DOHH2 (cell line): ENCODE data around the gene OXSR1.
"Not testable (repeated sequence)": the region's sequence is repeated elsewhere in the genome, so short reads cannot be mapped to it uniquely, and the experiment has no call there.

Source experiments
- H3F3A ChIP-seq: fragments of 200-600 bp; sonication (generic), shearing (Covaris generic); 2 replicates; pipeline ENCODE4 v1.6.0; 2016; ENCODE audit warnings: antibody characterized with exemption, mild to moderate bottlenecking; ENCODE audit not compliant: control insufficient read depth, insufficient read depth
- H3K27ac ChIP-seq: fragments of 200-600 bp; sonication (generic); 2 replicates; pipeline ENCODE4 v1.5.1; 2014; ENCODE audit warnings: low read depth, mild to moderate bottlenecking, low read length, moderate library complexity
- H3K27me3 ChIP-seq: fragments of 200-600 bp; sonication (generic); 2 replicates; pipeline ENCODE4 v1.6.1; 2014; ENCODE audit warnings: mild to moderate bottlenecking, low read length, mixed read lengths; ENCODE audit not compliant: control insufficient read depth
- H3K36me3 ChIP-seq: fragments of 200-600 bp; sonication (generic); 2 replicates; pipeline ENCODE4 v1.6.1; 2014; ENCODE audit warnings: mild to moderate bottlenecking, low read length, moderate library complexity, mixed read lengths; ENCODE audit not compliant: control insufficient read depth
- H3K4me1 ChIP-seq: fragments of 200-600 bp; sonication (generic); 2 replicates; pipeline ENCODE4 v1.6.1; 2014; ENCODE audit warnings: mild to moderate bottlenecking, low read length, mixed read lengths; ENCODE audit not compliant: control insufficient read depth
- H3K4me2 ChIP-seq: fragments of 200-600 bp; sonication (generic); 2 replicates; pipeline ENCODE4 v1.6.0; 2014; ENCODE audit warnings: mild to moderate bottlenecking, low read length, moderate library complexity
- H3K4me3 ChIP-seq: fragments of 200-600 bp; sonication (generic); 2 replicates; pipeline ENCODE4 v1.5.1; 2014; ENCODE audit warnings: mild to moderate bottlenecking, low read length, mixed read lengths
- H3K79me2 ChIP-seq: fragments of 200-600 bp; sonication (generic); 2 replicates; pipeline ENCODE4 v1.6.1; 2014; ENCODE audit warnings: mild to moderate bottlenecking, low read length, mixed read lengths; ENCODE audit not compliant: control insufficient read depth
- H3K9me2 ChIP-seq: fragments of 200-600 bp; sonication (generic); replicated peaks from 2 replicates; pipeline ENCODE4 v1.6.1; 2014; ENCODE audit warnings: mild to moderate bottlenecking, low read length, mixed read lengths; ENCODE audit not compliant: control insufficient read depth
- H3K9me3 ChIP-seq: fragments of 200-600 bp; sonication (generic); 2 replicates; pipeline ENCODE4 v1.6.1; 2014; ENCODE audit warnings: antibody characterized with exemption, low read length, mixed read lengths; ENCODE audit not compliant: control insufficient read depth, insufficient read depth
- H4K20me1 ChIP-seq: fragments of 200-600 bp; sonication (generic); 2 replicates; pipeline ENCODE4 v1.6.0; 2014; ENCODE audit warnings: low read depth, mild to moderate bottlenecking, antibody characterized with exemption, low read length, moderate library complexity; ENCODE audit not compliant: control insufficient read depth, insufficient read depth
- EZH2phosphoT487 ChIP-seq: fragments of 200-600 bp; sonication (generic); IDR thresholded peaks from 2 replicates; pipeline ENCODE4 v1.6.1; 2017; ENCODE audit warnings: borderline replicate concordance, mild to moderate bottlenecking, antibody characterized with exemption, low read length, moderate library complexity, mixed read lengths
- TF ChIP-seq, protein P1 (sequence below): fragments of 200-600 bp; sonication (generic); IDR thresholded peaks from one replicate; pipeline ENCODE4 v1.5.1; 2014; ENCODE audit warnings: antibody characterized with exemption, mild to moderate bottlenecking, low read depth, low read length; ENCODE audit not compliant: poor library complexity, severe bottlenecking

Gene OXSR1

DNA sequence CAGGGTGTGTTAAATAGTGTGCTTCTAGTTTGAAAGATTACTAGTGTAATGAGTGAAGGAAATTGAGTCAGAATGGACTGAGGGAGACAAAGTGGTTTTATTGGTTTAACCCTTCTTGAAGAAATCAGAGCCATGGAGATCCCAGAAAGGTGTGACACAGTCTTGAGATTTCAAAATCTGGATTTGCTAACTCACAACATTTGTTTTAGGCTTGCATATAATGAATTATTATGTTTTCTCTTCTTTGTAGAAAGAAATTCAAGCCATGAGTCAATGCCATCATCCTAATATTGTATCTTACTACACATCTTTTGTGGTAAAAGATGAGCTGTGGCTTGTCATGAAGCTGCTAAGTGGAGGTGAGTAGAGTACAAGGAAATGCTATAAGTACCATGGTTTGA, 25.1 kb downstream of the OXSR1 start:
- no peaks in the 10 kb centered on the region for H3K27me3 ChIP-seq
- no peak overlapping the region for H3K27ac ChIP-seq
- TF ChIP-seq, protein P1, sequence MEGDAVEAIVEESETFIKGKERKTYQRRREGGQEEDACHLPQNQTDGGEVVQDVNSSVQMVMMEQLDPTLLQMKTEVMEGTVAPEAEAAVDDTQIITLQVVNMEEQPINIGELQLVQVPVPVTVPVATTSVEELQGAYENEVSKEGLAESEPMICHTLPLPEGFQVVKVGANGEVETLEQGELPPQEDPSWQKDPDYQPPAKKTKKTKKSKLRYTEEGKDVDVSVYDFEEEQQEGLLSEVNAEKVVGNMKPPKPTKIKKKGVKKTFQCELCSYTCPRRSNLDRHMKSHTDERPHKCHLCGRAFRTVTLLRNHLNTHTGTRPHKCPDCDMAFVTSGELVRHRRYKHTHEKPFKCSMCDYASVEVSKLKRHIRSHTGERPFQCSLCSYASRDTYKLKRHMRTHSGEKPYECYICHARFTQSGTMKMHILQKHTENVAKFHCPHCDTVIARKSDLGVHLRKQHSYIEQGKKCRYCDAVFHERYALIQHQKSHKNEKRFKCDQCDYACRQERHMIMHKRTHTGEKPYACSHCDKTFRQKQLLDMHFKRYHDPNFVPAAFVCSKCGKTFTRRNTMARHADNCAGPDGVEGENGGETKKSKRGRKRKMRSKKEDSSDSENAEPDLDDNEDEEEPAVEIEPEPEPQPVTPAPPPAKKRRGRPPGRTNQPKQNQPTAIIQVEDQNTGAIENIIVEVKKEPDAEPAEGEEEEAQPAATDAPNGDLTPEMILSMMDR = no peak
- TF ChIP-seq EZH2phosphoT487 = no peak
- H3K79me2 ChIP-seq = no peaks in the 10 kb centered on the region
- no peaks in the 10 kb centered on the region for H3F3A ChIP-seq
- peaks cover 50% of the 10 kb centered on the region for H3K36me3 ChIP-seq
- H3K4me2 ChIP-seq = no peak overlapping the region
- no peaks in the 10 kb centered on the region for H3K9me3 ChIP-seq
- H3K9me2 ChIP-seq = no peaks in the 10 kb centered on the region
- no peak overlapping the region for H3K4me3 ChIP-seq
- H3K4me1 ChIP-seq = no peaks in the 10 kb centered on the region
- no peaks in the 10 kb centered on the region for H4K20me1 ChIP-seq

DNA sequence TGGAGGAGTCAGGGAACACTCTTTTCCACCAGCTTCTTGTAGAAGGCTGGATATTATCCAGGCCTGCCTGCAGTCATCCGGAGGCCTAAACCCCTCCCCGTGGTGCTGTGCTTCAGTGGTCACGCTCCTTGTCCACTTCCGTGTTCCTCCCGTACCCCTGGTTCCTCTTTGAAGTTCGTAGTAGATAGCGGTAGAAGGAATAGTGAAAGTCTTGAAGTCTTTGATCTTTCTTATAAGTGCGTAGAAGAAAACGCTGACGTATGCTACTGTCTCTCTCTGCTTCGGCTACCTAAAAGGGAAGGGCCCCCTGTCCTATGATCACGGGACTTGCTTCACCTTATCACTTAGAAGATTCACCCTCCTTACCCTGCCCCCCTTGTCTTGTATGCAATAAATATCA, 37.6 kb downstream of the OXSR1 start:
- Histone ChIP-seq H3K36me3 (peaks cover 36% of the 10 kb centered on the region), H3K79me2 (peaks cover 14% of the 10 kb centered on the region; the same call in 1 of the 2 replicates)
- not testable (repeated sequence) for H3K4me1 ChIP-seq, H3F3A ChIP-seq, H3K9me3 ChIP-seq, H3K27ac ChIP-seq, H3K9me2 ChIP-seq, H3K4me2 ChIP-seq, H3K27me3 ChIP-seq, H3K4me3 ChIP-seq, H4K20me1 ChIP-seq

DNA sequence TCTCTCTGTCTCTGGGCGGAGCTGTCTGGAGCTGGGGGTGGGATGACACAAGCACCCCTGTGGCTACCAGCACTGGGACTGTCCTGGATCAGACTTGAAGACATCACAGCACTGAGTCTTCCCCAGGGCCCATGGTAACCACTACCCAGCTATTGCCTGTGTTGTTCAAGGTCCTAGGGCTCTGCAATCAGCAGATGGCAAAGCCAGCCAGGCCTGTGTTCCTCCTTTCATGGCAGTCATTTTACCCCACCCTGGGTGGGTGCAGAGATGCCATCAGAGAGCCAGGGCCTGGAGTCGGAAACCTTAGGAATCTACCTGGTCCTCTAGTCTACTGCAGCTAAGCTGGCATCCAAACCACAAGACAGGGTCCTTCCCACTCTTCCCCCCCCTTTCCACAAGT, 38.4 kb downstream of the OXSR1 start:
- no peak for TF ChIP-seq EZH2phosphoT487
- TF ChIP-seq, protein P1 = no peak
- Histone ChIP-seq H3K79me2 (peaks cover 17% of the 10 kb centered on the region; the same call in 1 of the 2 replicates), H3K27me3 (no peaks in the 10 kb centered on the region), H3K9me2 (no peaks in the 10 kb centered on the region), H3K4me1 (0 out of 2 replicates have a peak, but pooled peaks cover 2% of the 10 kb centered on the region), H3K27ac (no peak overlapping the region), H3K36me3 (peaks cover 30% of the 10 kb centered on the region), H3K4me3 (no peak overlapping the region), H3F3A (no peaks in the 10 kb centered on the region), H4K20me1 (no peaks in the 10 kb centered on the region), H3K9me3 (no peaks in the 10 kb centered on the region), H3K4me2 (no peak overlapping the region)

DNA sequence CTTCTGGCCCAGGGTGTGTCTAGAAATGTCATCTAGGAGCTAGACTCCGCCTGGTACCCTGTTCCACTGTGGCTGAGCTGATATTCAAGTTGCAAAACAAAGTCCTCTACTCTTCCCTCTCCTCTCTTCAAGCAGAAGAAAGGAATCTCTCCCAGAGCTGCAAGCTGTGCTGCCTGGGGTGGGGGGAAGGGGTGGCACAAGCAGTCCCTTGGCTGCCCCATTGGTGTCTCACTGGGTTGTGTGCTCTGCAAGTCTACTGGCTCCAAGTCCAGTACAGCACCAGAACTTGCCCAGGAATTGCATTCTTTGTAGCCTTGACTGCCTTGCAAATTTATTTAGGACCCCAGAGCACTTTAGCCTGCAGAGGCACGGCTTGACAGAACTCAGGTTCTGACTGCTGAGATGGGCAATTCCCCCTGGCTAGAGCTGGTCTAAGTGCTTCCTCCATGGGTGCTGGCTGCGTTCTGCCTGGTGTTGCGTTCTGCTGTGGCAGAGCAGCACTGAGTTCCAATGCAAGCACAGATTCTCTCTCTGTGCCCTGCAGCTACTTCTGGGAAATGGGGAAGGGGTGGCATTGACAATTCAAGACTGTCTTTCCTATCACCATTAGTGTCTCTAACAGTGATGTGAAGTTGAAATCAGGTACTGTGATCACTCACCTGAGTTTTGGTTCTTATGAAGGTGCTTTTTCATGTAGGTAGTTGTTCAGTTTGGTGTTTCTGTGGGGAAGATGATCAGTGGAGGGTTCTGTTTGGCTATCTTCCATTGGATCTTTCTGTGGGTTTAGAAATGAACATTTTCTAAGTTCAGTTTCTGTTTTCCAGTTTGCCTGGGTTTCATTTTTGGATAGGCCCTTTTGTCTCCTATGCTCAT, 39.5 kb downstream of the OXSR1 start:
- Histone ChIP-seq H4K20me1 (no peaks in the 10 kb centered on the region), H3K27ac (no peak overlapping the region), H3K9me2 (no peaks in the 10 kb centered on the region), H3K36me3 (peaks cover 24% of the 10 kb centered on the region), H3K27me3 (no peaks in the 10 kb centered on the region), H3K9me3 (no peaks in the 10 kb centered on the region), H3F3A (no peaks in the 10 kb centered on the region), H3K4me2 (no peak overlapping the region), H3K4me1 (0 out of 2 replicates have a peak, but pooled peaks cover 2% of the 10 kb centered on the region), H3K4me3 (no peak overlapping the region), H3K79me2 (peaks cover 17% of the 10 kb centered on the region; the same call in 1 of the 2 replicates)
- TF ChIP-seq, protein P1 = no peak
- TF ChIP-seq EZH2phosphoT487 = no peak
